CD14-positive monocyte (primary cell): Measurements from ENCODE around the gene YBX2. TPM values are rescaled to one million over a fixed set of nuclear protein-coding genes. Genes with fewer than 3 reads are reported as not detected.

Source experiments
- DNase-seq, 3 donors: peaks; one replicate each; pipeline ENCODE4 v3.0.0-alpha.2; 2011 to 2022
- H2AFZ ChIP-seq: 2 replicates; pipeline ENCODE4 v1.6.0; 2012; ENCODE audit warnings: mild to moderate bottlenecking, low read depth, low read length, inconsistent platforms; ENCODE audit not compliant: insufficient read depth, poor library complexity, severe bottlenecking
- H3K27ac ChIP-seq, 2 donors: 1 replicate in 1 of 2; 2 replicates in 1 of 2; pipeline ENCODE4 v1.5.1; 2012 to 2013; ENCODE audit warnings: low read length in 2 of 2, control low read depth in 1 of 2, inconsistent platforms in 1 of 2, low read depth in 1 of 2, mild to moderate bottlenecking in 1 of 2
- H3K27me3 ChIP-seq, 2 donors: one replicate each; pipeline versions ENCODE4 v1.6.0 to v1.6.1; 2011 to 2013; ENCODE audit warnings: low read length in 2 of 2; ENCODE audit not compliant: control insufficient read depth in 2 of 2, insufficient read depth in 2 of 2
- H3K36me3 ChIP-seq, 2 donors: replicated peaks in 1 of 2; 1 replicate in 1 of 2; 2 replicates in 1 of 2; pipeline versions ENCODE4 v1.5.1 to v1.6.1; 2012 to 2013; ENCODE audit warnings: low read length in 2 of 2, control low read depth in 1 of 2, inconsistent platforms in 1 of 2, mild to moderate bottlenecking in 1 of 2; ENCODE audit not compliant: insufficient read depth in 2 of 2, control insufficient read depth in 1 of 2
- H3K4me1 ChIP-seq, 2 donors: 1 replicate in 1 of 2; 2 replicates in 1 of 2; pipeline versions ENCODE4 v1.5.1 to v1.6.1; 2012 to 2013; ENCODE audit warnings: low read length in 2 of 2, control low read depth in 1 of 2, inconsistent platforms in 1 of 2, mild to moderate bottlenecking in 1 of 2, moderate library complexity in 1 of 2; ENCODE audit not compliant: insufficient read depth in 2 of 2, control insufficient read depth in 1 of 2
- H3K4me2 ChIP-seq: replicated peaks from 2 replicates; pipeline ENCODE3; 2012; ENCODE audit warnings: low read length, moderate library complexity, mild to moderate bottlenecking; ENCODE audit not compliant: poor library complexity, severe bottlenecking; ENCODE audit errors: extremely low read depth
- H3K4me3 ChIP-seq, 3 experiments: fragments of 200-600 bp in 1 of 3; sonication (generic) in 1 of 3; replicated peaks in 1 of 3; 1 replicate in 2 of 3; 2 replicates in 1 of 3; pipeline ENCODE4 v1.5.1; 2011 to 2013; ENCODE audit warnings: low read length in 3 of 3, mild to moderate bottlenecking in 3 of 3, control low read depth in 2 of 3, low read depth in 2 of 3, inconsistent platforms in 1 of 3, moderate library complexity in 1 of 3
- H3K79me2 ChIP-seq: 2 replicates; pipeline ENCODE4 v1.6.0; 2012; ENCODE audit warnings: mild to moderate bottlenecking, control low read depth, inconsistent platforms, low read length, moderate library complexity; ENCODE audit not compliant: insufficient read depth
- H3K9ac ChIP-seq: 2 replicates; pipeline ENCODE4 v1.6.0; 2017; ENCODE audit warnings: low read length, mild to moderate bottlenecking; ENCODE audit not compliant: insufficient read depth, poor library complexity, severe bottlenecking
- H3K9me3 ChIP-seq, 2 donors: replicated peaks in 1 of 2; 1 replicate in 1 of 2; 2 replicates in 1 of 2; pipeline versions ENCODE4 v1.5.1 to v1.6.1; 2012 to 2013; ENCODE audit warnings: low read length in 2 of 2, control low read depth in 1 of 2; ENCODE audit not compliant: control insufficient read depth in 1 of 2, insufficient read depth in 1 of 2
- H4K20me1 ChIP-seq: 2 replicates; pipeline ENCODE4 v1.6.0; 2012; ENCODE audit warnings: mild to moderate bottlenecking, low read length, control low read depth, moderate library complexity; ENCODE audit not compliant: insufficient read depth
- H3K27ac Mint-ChIP-seq, 7 donors: one replicate each; pipeline ENCODE4 v1.8.0; 2020; ENCODE audit warnings: mild to moderate bottlenecking in 7 of 7, mixed read lengths in 7 of 7, moderate library complexity in 6 of 7, inconsistent platforms in 2 of 7
- H3K27me3 Mint-ChIP-seq, 3 donors: one replicate each; pipeline ENCODE4 v1.8.0; 2021 to 2022; ENCODE audit warnings: low read depth in 3 of 3, mild to moderate bottlenecking in 3 of 3, mixed read lengths in 3 of 3, moderate library complexity in 3 of 3, inconsistent platforms in 1 of 3
- H3K36me3 Mint-ChIP-seq, 2 donors: one replicate each; pipeline ENCODE4 v1.8.0; 2020; ENCODE audit warnings: mixed read lengths in 2 of 2, inconsistent platforms in 1 of 2, mild to moderate bottlenecking in 1 of 2
- H3K4me1 Mint-ChIP-seq: one replicate; pipeline ENCODE4 v1.8.0; 2020; ENCODE audit warnings: mild to moderate bottlenecking, mixed read lengths
- H3K4me3 Mint-ChIP-seq, 2 donors: one replicate each; pipeline ENCODE4 v1.8.0; 2020; ENCODE audit warnings: mild to moderate bottlenecking in 2 of 2, mixed read lengths in 2 of 2, moderate library complexity in 1 of 2
- H3K9me3 Mint-ChIP-seq, 7 donors: one replicate each; pipeline ENCODE4 v1.8.0; 2020 to 2022; ENCODE audit warnings: mixed read lengths in 7 of 7, mild to moderate bottlenecking in 6 of 7, moderate library complexity in 6 of 7, inconsistent platforms in 2 of 7
- WGBS: methylation state at CpG from one replicate; pipeline ENCODE4 v1.1.5; 2013; ENCODE audit warnings: missing lambda C conversion rate; ENCODE audit not compliant: insufficient coverage; 5-methylcytosine and 5-hydroxymethylcytosine counted together
- intact Hi-C, 2 donors: fragments of 100-400 bp; cut with micrococcal nuclease; formaldehyde crosslinking; loops; one replicate each; pipeline versions ENCODE4 v1.15.0 to v1.15.1; 2023
- polyA plus RNA-seq, 3 donors: library from polyadenylated mRNA; depleted of rRNA in 1 of 3; unstranded in 2 of 3; stranded (reverse) in 1 of 3; fragments of 300-500 nt in 2 of 3; fragments of >200 nt in 1 of 3; fragmentation: Illumina TruSeq in 2 of 3; gene quantifications; 1 replicate in 2 of 3; 2 replicates in 1 of 3; pipeline ENCODE4 v1.2.3, GENCODE V29; 2012 to 2021
- TF ChIP-seq, protein P1 (sequence below): fragments of 200-600 bp; IDR thresholded peaks from one replicate; pipeline ENCODE4 v1.8.0; 2022; ENCODE audit warnings: antibody characterized with exemption, mild to moderate bottlenecking

Gene YBX2
- polyA plus RNA-seq, 3 donors, result not detected

DNA sequence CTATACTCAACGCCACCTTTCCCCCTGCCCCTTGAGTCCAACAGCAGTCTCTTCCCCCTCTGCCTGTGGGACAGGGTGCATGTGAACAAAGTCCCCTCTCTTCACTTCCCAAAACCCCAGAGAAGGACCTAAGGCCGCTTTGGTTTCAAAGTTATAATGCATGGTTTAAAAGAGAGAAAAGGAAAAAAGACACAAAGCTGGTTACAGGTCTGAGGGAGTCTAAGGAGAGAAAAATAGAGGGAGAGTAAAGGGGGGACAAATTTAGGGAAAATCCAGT is 51.0 kb downstream of the YBX2 start:
- peak overlapping the region; percentile 100 for H3K9ac ChIP-seq
- H3K4me1 ChIP-seq, result peaks cover 24 to 30% of the 10 kb centered on the region in 2 donors
- H4K20me1 ChIP-seq, result peaks cover 8% of the 10 kb centered on the region
- peak overlapping the region; percentile 100 for H3K4me2 ChIP-seq
- H3K27me3 ChIP-seq, result no peaks in the 10 kb centered on the region
- Mint-ChIP-seq H3K9me3 (peaks cover 0 to 4% (median 0%) of the 10 kb centered on the region in 7 donors), H3K36me3 (peaks cover 35 to 58% of the 10 kb centered on the region in 2 donors), H3K27ac (peak overlapping the region; percentile 89 to 100 (median 100)), H3K27me3 (peaks cover 0 to 3% (median 0%) of the 10 kb centered on the region in 3 donors), H3K4me3 (peak overlapping the region; percentile 98 to 99), H3K4me1 (peaks cover 25% of the 10 kb centered on the region)
- H3K9me3 ChIP-seq, result no peaks in the 10 kb centered on the region
- DNase-seq, result no peak
- no CpG with 5 or more reads among the region's 2 CpGs for WGBS
- intact Hi-C loops, result no loop called here
- TF ChIP-seq, protein P1, sequence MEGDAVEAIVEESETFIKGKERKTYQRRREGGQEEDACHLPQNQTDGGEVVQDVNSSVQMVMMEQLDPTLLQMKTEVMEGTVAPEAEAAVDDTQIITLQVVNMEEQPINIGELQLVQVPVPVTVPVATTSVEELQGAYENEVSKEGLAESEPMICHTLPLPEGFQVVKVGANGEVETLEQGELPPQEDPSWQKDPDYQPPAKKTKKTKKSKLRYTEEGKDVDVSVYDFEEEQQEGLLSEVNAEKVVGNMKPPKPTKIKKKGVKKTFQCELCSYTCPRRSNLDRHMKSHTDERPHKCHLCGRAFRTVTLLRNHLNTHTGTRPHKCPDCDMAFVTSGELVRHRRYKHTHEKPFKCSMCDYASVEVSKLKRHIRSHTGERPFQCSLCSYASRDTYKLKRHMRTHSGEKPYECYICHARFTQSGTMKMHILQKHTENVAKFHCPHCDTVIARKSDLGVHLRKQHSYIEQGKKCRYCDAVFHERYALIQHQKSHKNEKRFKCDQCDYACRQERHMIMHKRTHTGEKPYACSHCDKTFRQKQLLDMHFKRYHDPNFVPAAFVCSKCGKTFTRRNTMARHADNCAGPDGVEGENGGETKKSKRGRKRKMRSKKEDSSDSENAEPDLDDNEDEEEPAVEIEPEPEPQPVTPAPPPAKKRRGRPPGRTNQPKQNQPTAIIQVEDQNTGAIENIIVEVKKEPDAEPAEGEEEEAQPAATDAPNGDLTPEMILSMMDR, result no peak
- H3K4me3 ChIP-seq, result peak overlapping the region; percentile 95 to 100 (median 98)
- H2AFZ ChIP-seq, result peak overlapping the region; percentile 84
- H3K27ac ChIP-seq, result peak overlapping the region; percentile 99 to 100
- H3K36me3 ChIP-seq, result peaks cover 34% of the 10 kb centered on the region in 2 donors
- H3K79me2 ChIP-seq, result peaks cover 70% of the 10 kb centered on the region

DNA sequence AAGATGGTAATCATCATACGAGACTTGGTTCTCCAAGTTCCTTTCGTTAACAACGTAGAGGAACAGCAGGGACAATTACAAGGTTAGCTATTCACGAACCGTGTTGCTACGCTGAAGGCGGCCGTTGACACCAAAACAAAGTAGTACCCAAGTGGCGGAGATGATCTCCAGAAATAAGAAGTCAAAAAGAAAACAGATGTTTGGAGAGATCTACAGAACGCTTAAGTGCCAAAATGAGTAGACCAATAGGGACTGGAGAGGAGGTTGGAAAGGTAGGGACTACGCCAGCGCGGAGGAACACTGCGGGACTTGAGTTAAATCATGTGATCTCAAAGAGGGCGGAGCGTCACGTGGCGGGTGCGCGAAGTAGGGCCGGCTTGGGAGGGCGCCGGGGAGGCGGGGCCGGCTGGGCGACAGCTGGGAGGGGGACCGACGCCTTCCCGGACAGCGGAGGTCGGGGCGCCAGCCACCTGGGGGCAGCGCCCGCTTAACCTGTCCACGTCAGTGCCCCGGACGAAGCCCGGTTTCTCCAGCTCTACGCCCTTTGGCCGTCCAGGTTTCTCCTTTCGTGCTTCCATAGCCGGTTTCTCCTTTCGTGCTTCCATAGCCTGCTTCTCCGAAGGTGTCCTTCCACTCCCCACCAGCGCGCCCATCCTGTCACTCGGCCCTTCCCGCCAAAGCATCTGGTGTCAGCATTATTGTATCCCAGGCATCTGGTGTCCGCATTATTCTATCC is 51.6 kb downstream of the YBX2 start:
- peak overlapping the region; percentile 99 to 100 (median 100) for H3K27ac Mint-ChIP-seq
- peaks cover 35 to 58% of the 10 kb centered on the region in 2 donors for H3K36me3 Mint-ChIP-seq
- Histone ChIP-seq H3K4me1 (peaks cover 24 to 30% of the 10 kb centered on the region in 2 donors), H3K9me3 (no peaks in the 10 kb centered on the region), H3K4me2 (peak overlapping the region; percentile 100), H3K36me3 (peaks cover 34% of the 10 kb centered on the region in 2 donors), H3K4me3 (peak overlapping the region; percentile 95 to 100 (median 98)), H3K9ac (peak overlapping the region; percentile 100), H2AFZ (peak overlapping the region; percentile 84), H3K27me3 (no peaks in the 10 kb centered on the region), H4K20me1 (peaks cover 8% of the 10 kb centered on the region), H3K79me2 (peaks cover 69% of the 10 kb centered on the region), H3K27ac (peak overlapping the region; percentile 99 to 100)
- intact Hi-C loops, result loop anchor here in 1 of 2 donors (1.0 kb wide), 1 partner anchor 8 kb away; the partner anchor contains the start of gene CTDNEP1
- 2% methylated on average over 49 of the region's 49 CpGs for WGBS
- TF ChIP-seq, protein P1, result no peak
- H3K9me3 Mint-ChIP-seq, result peaks cover 0 to 4% (median 0%) of the 10 kb centered on the region in 7 donors
- DNase-seq, result peak; percentile 89 to 95 (median 94)
- peak overlapping the region; percentile 98 to 99 for H3K4me3 Mint-ChIP-seq
- peaks cover 25% of the 10 kb centered on the region for H3K4me1 Mint-ChIP-seq
- peaks cover 0 to 3% (median 0%) of the 10 kb centered on the region in 3 donors for H3K27me3 Mint-ChIP-seq
